MG63 (cell line): Measurements from ENCODE around the gene RORC. TPM values are rescaled to one million over a fixed set of nuclear protein-coding genes. Genes with fewer than 3 reads are reported as not detected.

Experiments used
- DNase-seq: peaks from one replicate; pipeline ENCODE4 v3.0.0-alpha.2; 2020
- H3K27me3 ChIP-seq: fragments of 250-450 bp; sonication (Bioruptor Pico); 2 replicates; pipeline ENCODE4 v1.5.1; 2020; ENCODE audit warnings: mild to moderate bottlenecking, moderate library complexity
- H3K36me3 ChIP-seq: fragments of 250-450 bp; sonication (Bioruptor Pico); 2 replicates; pipeline ENCODE4 v1.5.1; 2020; ENCODE audit warnings: mild to moderate bottlenecking, moderate library complexity
- H3K4me3 ChIP-seq: fragments of 250-450 bp; sonication (Bioruptor Pico); 2 replicates; pipeline ENCODE4 v1.5.1; 2020; ENCODE audit warnings: mild to moderate bottlenecking, moderate library complexity
- H3K9me3 ChIP-seq: fragments of 250-450 bp; sonication (Bioruptor Pico); 2 replicates; pipeline ENCODE4 v1.5.1; 2020; ENCODE audit warnings: mild to moderate bottlenecking, moderate library complexity
- total RNA-seq: library from RNA; depleted of rRNA; stranded (reverse); fragments of >200 nt; shearing (Covaris generic); gene quantifications from 2 replicates; pipeline ENCODE4 v1.2.3, GENCODE V29; 2014; ENCODE audit warnings: low replicate concordance

The RORC gene
- total RNA-seq, 1 experiment from 2014 or later = 0.63 TPM

DNA sequence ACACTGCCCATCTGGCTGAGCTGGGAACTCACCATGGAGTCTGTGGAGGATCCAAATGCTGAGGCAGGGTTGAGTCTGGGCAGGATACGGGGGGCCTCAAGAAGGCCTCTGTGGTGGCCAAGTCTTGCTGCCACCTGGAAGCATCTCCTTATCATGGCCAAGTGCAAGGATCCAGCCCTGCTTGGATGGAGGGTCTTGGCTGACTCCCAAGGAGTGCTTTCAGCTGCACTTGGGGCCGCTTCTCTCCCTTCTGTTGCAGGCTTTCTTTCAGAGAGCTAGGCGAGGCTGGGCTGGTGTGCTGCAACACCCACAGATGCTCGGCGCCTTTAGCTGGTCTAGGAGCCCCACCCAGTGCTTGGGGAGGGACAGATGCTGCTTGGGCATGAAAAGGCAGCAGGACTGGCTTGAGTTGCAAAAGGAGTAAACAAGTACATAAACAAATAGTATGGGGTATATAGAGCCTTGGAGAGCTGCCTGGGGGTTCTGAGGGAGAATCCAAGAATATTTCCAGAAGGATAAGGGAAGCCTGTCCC is 21.9 kb upstream of the RORC start, which contains the start of gene THEM5:
Gene THEM5 (minus strand): TSS at position 302 of the 533 bp plus-strand sequence. CDS start 147 bp downstream, at position 155.
- DNase-seq = no peak

GRCh38 chr1:151852733-151853132 is 21.1 kb upstream of the RORC start:
- DNase-seq = no peak

More for the DNA sequence above, 21.9 kb upstream of the RORC start, which contains the start of gene THEM5:
- Histone ChIP-seq H3K36me3 (no peaks in the 10 kb centered on the region), H3K4me3 (no peak within 1 kb of the TSS), H3K9me3 (no peaks in the 10 kb centered on the region), H3K27me3 (no peaks in the 10 kb centered on the region)

GRCh38 chr1:151851886-151852285 is 20.3 kb upstream of the RORC start:
- DNase-seq = no peak
- Histone ChIP-seq H3K4me3 (no peak overlapping the region), H3K27me3 (no peaks in the 10 kb centered on the region), H3K9me3 (no peaks in the 10 kb centered on the region), H3K36me3 (no peaks in the 10 kb centered on the region)

More at GRCh38 chr1:151852733-151853132, 21.1 kb upstream of the RORC start:
- no peak overlapping the region for H3K4me3 ChIP-seq
- H3K27me3 ChIP-seq = no peaks in the 10 kb centered on the region
- no peaks in the 10 kb centered on the region for H3K36me3 ChIP-seq
- H3K9me3 ChIP-seq = no peaks in the 10 kb centered on the region

GRCh38 chr1:151849871-151850270 is 18.3 kb upstream of the RORC start:
- Histone ChIP-seq H3K36me3 (no peaks in the 10 kb centered on the region), H3K9me3 (no peaks in the 10 kb centered on the region), H3K4me3 (no peak overlapping the region), H3K27me3 (no peaks in the 10 kb centered on the region)
- DNase-seq = no peak

DNA sequence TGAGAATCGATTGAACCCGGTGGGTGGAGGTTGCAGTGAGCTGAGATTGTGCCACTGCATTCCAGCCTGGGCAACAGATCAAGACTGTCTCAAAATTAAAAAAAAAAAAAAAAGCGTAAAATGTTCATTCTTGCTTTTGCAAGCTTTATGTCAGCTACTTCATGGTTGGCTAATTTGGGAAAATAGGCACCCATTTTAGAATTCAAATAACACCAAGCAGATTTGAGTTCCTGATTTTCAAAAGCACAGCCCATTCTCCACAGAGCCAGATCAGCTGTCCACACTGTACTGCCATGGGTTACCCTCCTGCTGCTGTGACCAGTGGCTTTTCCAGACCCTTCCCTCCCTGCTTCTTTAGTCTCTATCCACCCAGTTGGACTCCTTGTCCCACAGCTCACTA is 17.5 kb upstream of the RORC start:
- no peaks in the 10 kb centered on the region for H3K9me3 ChIP-seq
- H3K4me3 ChIP-seq = no peak overlapping the region
- no peaks in the 10 kb centered on the region for H3K36me3 ChIP-seq
- H3K27me3 ChIP-seq = no peaks in the 10 kb centered on the region
- DNase-seq = no peak

DNA sequence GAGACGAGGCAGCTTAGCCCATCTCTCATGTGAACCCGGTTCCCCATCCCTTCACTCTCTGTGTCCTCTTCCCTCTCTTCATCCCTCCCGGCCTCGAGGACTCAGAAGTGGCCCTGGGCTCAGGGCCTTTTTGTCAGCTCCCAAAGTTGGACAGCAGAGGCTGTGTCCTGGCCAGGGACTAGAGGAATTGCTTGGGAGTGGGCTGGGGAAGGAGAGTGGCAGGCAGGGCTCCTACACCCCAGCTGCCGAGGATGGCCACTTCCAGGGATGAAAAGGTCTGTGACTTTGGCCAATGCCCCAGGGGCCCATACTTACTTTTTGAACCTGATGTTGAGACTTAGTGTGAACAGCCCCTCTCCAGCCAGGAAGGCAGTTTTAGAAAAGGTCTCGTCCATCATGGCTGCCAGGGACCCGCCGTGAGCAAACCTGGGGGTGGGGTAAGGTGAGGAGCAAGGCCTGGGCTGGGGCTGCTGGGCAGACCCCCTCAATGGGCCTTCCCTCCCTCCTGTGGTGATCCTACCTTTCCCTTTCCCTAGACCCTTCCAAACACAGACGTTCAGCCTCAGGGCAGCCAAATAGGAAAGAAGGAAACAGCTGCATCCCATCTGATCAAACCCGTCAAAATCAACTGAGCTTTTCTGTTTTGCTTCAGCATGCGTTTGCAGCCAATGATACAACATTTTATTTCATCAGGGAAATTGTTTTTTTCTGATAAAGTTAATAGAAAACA is 16.4 kb upstream of the RORC start:
- no peak for DNase-seq
- Histone ChIP-seq H3K27me3 (no peaks in the 10 kb centered on the region), H3K4me3 (no peak overlapping the region), H3K36me3 (no peaks in the 10 kb centered on the region), H3K9me3 (no peaks in the 10 kb centered on the region)

DNA sequence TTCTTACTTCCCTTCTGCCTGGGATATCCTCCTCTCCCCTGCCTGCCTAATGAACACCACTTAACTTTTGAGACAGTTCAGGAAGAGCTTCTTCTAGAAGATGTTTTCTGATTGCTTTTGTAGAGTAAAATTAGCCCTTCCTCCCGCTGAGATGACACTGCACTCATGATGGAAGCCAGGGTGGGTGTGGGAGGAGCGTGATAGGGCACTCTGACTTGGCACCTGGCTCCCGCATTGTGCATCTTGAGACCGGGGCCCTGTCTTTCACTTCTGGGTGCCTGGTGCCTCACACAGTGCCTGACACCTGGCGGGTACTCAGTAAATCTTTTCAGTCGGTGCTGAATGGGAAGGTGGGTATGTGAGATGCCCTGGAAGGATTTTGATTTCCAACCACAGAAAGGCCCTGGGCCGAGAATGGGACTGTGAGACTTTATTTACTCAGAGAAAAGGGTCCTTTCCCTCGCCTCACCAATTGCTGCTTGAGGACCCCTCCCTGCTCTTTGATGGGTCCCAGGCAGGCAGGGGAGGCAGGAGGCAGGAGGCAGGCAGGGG is 15.2 kb upstream of the RORC start:
- DNase-seq = no peak
- Histone ChIP-seq H3K9me3 (no peaks in the 10 kb centered on the region), H3K4me3 (no peak overlapping the region), H3K36me3 (no peaks in the 10 kb centered on the region), H3K27me3 (no peaks in the 10 kb centered on the region)

DNA sequence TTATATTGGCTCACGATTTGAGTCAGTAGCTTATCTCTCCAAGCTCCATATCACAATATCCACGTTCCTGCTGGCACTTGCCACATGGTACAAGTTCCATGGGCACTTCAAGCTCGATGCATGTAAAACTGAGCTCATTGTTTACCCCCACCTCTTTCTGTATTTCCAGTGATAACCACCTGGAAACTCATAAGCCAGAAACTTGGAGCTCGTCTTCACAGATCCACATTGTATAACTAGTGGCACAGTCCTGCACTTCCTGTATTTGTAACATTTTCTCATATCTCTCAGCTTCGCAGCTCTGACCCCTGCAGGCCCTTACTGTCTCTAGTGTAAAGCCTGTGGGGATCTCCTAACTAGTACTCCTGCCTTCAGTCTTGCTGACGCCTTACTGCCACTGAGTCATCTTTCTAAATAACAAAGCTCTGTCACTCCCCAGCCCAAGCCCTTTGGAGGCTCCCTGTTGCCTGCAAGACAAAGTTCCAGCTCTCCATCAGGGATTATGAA is 14.5 kb upstream of the RORC start:
- peak; percentile 76 for DNase-seq
- Histone ChIP-seq H3K27me3 (no peaks in the 10 kb centered on the region), H3K4me3 (no peak overlapping the region), H3K9me3 (no peaks in the 10 kb centered on the region), H3K36me3 (no peaks in the 10 kb centered on the region)

DNA sequence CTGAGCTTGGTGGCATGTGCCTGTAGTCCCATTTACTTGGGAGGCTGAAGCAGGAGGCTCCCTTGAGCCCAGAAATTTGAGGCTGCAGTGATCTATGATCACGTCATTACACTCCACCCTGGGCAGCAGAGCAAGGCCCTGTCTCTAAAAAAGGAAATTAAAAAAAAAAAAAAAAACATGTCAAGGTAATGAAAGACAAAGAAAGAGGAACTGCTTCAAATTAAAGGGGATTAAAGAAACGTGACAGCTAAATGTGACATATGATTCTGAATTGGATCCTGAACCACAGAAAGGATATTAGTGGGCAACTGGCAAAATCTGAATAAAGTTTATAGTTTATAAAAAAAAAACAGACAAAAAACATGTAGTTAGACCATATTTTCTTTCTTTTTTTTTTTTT is 11.8 kb upstream of the RORC start:
- H3K27me3 ChIP-seq = no peaks in the 10 kb centered on the region
- no peaks in the 10 kb centered on the region for H3K9me3 ChIP-seq
- DNase-seq = no peak
- no peaks in the 10 kb centered on the region for H3K36me3 ChIP-seq
- no peak overlapping the region for H3K4me3 ChIP-seq

DNA sequence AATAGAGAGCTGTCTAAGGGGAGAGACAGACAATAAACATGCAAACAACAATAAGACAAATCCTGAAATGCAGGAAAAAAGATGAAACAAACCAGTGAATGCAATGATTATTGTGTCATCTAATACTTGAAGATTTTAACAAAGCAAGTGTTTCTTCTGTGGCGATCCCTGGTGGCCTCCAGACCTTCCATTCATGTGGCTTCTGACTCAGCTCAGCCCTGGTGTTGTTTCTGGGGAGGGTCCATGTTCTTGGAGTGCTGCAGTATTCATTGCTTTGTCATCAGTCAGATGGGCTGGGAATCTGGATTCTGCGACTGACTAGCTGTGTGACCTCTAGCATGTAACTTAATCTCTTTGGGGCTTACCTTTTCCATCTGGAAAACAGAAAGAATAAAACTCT is 9.5 kb upstream of the RORC start:
- H3K4me3 ChIP-seq = no peak overlapping the region
- DNase-seq = peak; percentile 80
- H3K27me3 ChIP-seq = no peaks in the 10 kb centered on the region
- H3K36me3 ChIP-seq = no peaks in the 10 kb centered on the region
- H3K9me3 ChIP-seq = no peaks in the 10 kb centered on the region

DNA sequence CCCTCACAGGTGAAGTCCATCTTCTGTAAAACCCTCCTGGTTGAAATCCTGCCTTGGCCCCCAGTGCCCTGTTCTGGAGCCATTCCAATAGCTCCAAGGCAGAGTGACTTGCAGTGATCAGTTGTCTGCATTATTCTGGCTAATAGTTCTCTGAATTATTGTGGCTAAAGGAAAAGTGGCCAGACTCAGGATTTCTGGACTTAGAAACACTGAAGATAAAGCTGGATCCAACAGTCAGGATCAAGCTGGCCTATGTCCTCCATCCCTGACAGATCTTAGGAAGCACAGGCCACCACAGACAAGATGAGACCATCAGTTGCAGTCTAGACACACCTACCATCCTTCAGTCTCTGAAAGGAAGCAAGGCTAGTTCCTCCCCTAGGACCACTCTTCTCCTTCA is 8.8 kb upstream of the RORC start:
- H3K4me3 ChIP-seq = no peak overlapping the region
- H3K36me3 ChIP-seq = no peaks in the 10 kb centered on the region
- no peaks in the 10 kb centered on the region for H3K9me3 ChIP-seq
- DNase-seq = no peak
- no peaks in the 10 kb centered on the region for H3K27me3 ChIP-seq

DNA sequence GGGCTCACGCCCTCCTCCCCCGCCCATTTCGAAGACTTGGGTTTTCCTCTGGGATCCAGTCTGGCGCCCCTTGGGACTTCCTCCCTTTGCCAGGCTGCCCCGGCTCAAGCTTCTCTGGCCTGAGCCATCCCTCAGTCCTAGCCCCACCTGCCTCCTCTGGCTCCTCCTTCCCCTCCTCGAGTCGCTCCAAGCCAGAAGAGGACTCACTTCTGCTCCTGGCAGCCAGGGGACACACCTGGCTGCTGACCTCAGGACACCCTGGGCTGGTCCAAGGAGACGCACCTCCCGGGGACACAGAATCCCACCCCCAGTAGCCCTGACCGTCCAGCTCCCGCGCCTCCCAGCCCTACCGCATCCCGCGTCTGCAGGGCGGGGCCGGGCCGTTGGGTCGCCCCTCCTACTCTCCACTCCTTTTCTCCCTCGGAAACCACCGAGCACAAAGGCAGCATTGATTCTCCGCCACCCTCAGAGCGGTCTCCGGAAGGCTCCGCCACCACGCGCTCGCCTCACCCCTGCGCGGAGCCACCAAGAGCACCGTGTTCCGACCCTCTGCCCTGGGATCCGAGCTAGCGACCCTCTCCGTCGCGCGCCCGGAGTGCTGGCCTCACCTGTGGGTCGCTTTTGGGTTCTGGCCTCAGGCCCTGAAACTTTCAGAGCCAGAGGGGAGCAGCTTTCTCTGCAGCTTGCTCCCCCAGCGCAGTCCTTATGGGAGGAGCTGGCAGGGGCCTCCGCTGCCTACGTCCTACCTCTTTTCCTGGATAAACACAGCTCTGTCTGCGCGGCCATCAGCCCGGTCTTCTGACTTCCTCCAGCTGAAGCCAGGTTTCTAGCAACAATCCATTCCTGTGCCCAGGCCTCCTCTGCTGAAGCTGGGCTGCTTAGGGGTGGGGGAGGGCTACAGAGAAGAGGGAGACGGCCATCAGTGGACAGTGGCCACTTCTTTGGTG is 8.1 kb upstream of the RORC start, which contains the start of gene C2CD4D:
Gene C2CD4D (minus strand): TSS at position 364 of the 947 bp plus-strand sequence. CDS start 831 bp downstream, outside the sequence.
- no peaks in the 10 kb centered on the region for H3K9me3 ChIP-seq
- H3K36me3 ChIP-seq = no peaks in the 10 kb centered on the region
- H3K4me3 ChIP-seq = no peak within 1 kb of the TSS
- no peaks in the 10 kb centered on the region for H3K27me3 ChIP-seq
- DNase-seq = no peak

- H3K4me3 ChIP-seq = no peak overlapping the region
Measured at GRCh38 chr1:151839082-151839412, 7.4 kb upstream of the RORC start.

DNA sequence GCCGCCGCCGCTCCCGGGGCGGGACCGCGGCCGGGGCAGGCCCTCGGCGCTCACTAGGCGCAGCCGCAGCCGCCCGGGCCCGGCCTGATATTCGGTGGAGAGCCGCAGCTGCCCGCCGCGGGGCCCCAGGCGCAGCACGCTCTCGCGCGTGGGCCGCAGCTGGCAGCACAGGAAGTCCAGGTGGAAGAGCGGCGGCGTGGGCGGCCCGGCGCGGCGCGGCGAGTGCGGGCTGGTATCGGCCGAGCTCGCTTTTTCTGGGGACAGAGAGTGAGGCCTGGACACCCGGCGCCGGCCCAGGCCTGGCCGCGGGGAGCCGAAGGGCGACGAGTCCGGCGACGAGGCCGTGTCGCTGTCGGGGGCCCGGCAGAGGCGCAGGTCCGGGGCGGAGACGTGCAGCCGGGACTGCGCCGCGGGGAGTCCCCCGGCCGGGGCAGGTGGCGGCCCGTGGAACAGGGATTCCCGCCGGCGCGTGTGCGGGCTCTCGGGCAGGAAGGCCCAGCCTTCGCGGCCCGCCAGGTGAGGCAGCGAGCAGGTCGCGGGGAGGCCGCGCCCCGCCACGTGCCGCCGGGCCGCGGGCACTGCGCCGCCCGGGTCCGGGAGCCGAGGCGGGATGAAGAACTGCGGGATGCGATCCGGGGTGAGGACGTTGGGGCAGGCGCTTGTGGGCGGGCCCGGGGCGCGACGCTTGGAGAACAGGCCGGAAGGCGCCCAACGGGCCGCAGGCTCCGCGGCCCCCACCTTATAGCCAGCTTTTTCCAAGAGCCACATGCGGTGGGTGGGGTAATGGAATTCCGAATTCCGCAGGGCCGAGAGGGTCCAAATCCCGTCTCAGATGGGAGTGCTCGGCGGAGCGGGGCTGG is 6.8 kb upstream of the RORC start:
- H3K27me3 ChIP-seq = no peaks in the 10 kb centered on the region
- DNase-seq = no peak

More at GRCh38 chr1:151839082-151839412, 7.4 kb upstream of the RORC start:
- Histone ChIP-seq H3K36me3 (no peaks in the 10 kb centered on the region), H3K9me3 (no peaks in the 10 kb centered on the region), H3K27me3 (no peaks in the 10 kb centered on the region)
- DNase-seq = no peak

GRCh38 chr1:151837884-151838221 is 6.3 kb upstream of the RORC start:
- DNase-seq = no peak
- Histone ChIP-seq H3K36me3 (no peaks in the 10 kb centered on the region), H3K27me3 (no peaks in the 10 kb centered on the region), H3K4me3 (no peak overlapping the region), H3K9me3 (no peaks in the 10 kb centered on the region)

More for the DNA sequence above, 6.8 kb upstream of the RORC start:
- H3K9me3 ChIP-seq = no peaks in the 10 kb centered on the region
- H3K36me3 ChIP-seq = no peaks in the 10 kb centered on the region
- H3K4me3 ChIP-seq = no peak overlapping the region

- Histone ChIP-seq H3K4me3 (no peak overlapping the region), H3K36me3 (no peaks in the 10 kb centered on the region), H3K9me3 (no peaks in the 10 kb centered on the region), H3K27me3 (no peaks in the 10 kb centered on the region)
- no peak for DNase-seq
Measured at GRCh38 chr1:151837197-151837596, 5.6 kb upstream of the RORC start.
